Left colon (tissue), 2 donors: ENCODE data around the gene CLK2. TPM values are rescaled to one million over a fixed set of nuclear protein-coding genes. Genes with fewer than 3 reads are reported as not detected.
"Not testable (repeated sequence)": the region's sequence is repeated elsewhere in the genome, so short reads cannot be mapped to it uniquely, and the experiment has no call there.

Experiments
- ATAC-seq: fragments of 200-7000 bp; cut with Tn5 transposase; one replicate; pipeline ENCODE4 v1.9.1; 2020; ENCODE audit warnings: mild to moderate bottlenecking, moderate library complexity
- DNase-seq, 2 donors: peaks; one replicate each; pipeline ENCODE4 v3.0.0-alpha.2; 2020
- intact Hi-C, 2 donors: fragments of 100-400 bp; cut with DNase I in 1 of 2; cut with micrococcal nuclease in 1 of 2; formaldehyde crosslinking; loops; one replicate each; pipeline versions ENCODE4 v1.11.2 to v1.14.0; 2022; cut with DNase I, micrococcal nuclease
- total RNA-seq, 2 donors: library from RNA; stranded (reverse); fragmentation: NEBNext Ultra II Directional; extraction: Animal tissue kit (Norgen Biotek cat#: 25700); gene quantifications; one replicate each; pipeline ENCODE4 v1.2.1, GENCODE V29; 2021
- donor health status: DM: no; HTN: no; CAD: no.
- donor health status: DM: yes; HTN: yes; CAD: no.

CLK2 gene
- total RNA-seq, 2 donors from 2014 or later: 34.3 to 41.0 TPM

- intact Hi-C loops: no loop called here
- peak; percentile 96 for ATAC-seq
- DNase-seq: peak; percentile 99
Measured at GRCh38 chr1:155227261-155228095, 45.8 kb downstream of the CLK2 start.

DNA sequence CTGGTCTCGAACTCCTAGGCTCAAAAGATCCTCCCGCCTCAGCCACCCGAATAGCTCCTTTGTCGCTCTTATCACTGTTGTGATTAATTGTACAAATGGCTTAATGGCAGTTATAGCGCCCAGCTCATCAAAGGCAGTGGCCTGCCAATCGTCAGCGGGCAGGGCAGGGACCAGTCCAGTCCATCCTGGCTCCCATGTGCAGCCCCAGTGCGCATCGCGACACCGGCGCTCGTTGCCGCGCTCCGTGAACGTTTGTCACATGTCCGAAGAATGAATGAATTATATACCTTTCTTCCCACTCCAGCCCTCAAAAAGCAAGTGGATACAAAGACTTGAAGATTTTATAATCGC lies 46.4 kb downstream of the CLK2 start:
- DNase-seq (peak; percentile 60 to 63), ATAC-seq (peak; percentile 57)
- intact Hi-C loops: no loop called here

- intact Hi-C loops: no loop called here
- peak; percentile 60 for ATAC-seq
Measured at GRCh38 chr1:155226188-155226909, 47.0 kb downstream of the CLK2 start.

GRCh38 chr1:155225404-155225759 lies 47.9 kb downstream of the CLK2 start:
- intact Hi-C loops, DNase-seq, ATAC-seq: not testable (repeated sequence)

More at GRCh38 chr1:155226188-155226909, 47.0 kb downstream of the CLK2 start:
- peak; percentile 77 to 90 for DNase-seq

DNA sequence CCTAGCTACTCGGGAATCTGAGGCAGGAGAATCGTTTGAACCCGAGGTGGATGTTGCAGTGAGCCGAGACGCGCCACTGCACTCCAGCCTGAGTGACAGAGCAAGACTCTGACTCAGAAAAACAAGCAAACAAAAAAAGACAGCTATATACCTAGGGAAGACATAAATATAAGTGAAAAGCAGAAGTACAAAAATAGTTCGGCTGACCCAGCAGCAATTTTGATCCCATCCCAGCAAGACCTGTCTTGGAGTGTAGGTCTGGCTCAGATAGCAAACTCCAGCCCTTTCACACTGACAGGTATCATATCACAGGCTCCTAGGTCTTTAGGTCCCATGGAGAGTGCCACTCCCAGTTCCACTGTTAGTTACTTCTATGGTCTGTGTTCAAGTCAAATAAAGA lies 50.3 kb downstream of the CLK2 start:
- DNase-seq (no peak), ATAC-seq (no peak)
- intact Hi-C loops: no loop called here

GRCh38 chr1:155220211-155220965 lies 52.9 kb downstream of the CLK2 start:
- DNase-seq (peak; percentile 57 to 71), ATAC-seq (peak; percentile 85)
- intact Hi-C loops: not testable (repeated sequence)

DNA sequence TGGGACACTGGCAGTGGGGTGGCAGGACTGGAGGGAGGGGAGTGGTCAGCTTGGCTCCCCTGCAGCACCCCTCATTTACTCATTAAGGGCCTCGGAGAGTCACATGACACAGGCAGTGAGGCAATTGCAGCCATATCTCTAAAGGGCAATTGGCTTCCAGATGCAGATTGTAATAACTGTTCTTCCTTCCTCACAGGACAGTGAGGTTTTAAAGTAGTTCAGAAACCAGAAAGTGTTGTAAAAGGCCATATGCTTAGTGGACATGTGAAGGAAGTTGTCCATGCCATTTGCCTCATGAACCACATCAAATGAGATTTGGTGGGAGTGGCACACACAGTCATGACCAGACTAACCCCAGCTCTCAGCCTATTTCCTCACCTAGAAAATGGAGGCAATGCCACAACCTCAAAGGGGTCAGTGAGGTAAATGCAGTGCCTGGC lies 53.7 kb downstream of the CLK2 start:
- ATAC-seq: peak; percentile 65
- intact Hi-C loops: no loop called here
- DNase-seq: no peak

DNA sequence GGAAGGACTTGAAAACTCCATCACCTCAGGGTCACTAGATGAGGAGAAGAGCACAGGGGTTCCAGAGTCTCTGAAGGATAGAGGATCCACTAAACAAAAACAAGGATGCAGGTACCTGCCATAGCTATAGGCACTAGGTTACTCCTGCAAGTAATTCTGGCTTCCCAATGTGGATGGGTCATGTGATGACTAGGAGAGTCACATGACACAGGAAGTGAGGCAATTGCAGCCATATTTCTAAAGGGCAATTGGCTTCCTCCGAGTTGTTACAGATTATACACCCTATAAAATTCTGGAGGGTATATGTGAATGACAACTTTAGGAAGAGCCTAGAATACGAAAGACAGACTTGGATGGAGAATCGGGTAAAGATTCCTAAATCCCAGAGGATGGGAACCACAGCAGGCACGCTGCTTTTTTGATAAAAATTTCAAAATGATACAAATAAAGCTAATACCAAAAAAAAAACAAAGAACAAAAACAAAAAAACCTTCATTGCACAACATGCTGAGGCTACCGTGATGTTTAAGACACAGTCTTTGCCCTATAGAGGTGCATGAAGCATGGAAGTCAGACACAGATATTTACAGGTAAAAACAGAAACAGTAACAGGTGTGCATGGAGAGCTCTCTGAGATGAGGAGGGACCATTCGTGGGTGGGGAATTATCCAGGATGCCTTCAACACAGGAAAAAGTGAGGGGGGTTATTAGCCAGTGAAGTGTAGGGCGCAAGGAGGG lies 54.3 kb downstream of the CLK2 start:
- ATAC-seq: peak; percentile 44
- no peak for DNase-seq
- intact Hi-C loops: no loop called here

GRCh38 chr1:155214702-155215101 lies 58.6 kb downstream of the CLK2 start:
- ATAC-seq, DNase-seq, intact Hi-C loops: not testable (repeated sequence)

Other genes with a start within 250 kb of the CLK2 start
- 1 to 10 TPM; 1.5 to 3.6 TPM for gene DCST2, start 239.7 kb downstream of the CLK2 start, total RNA-seq
- gene DCST1, start 239.7 kb downstream of the CLK2 start, total RNA-seq: under 1 TPM in 1 of 2 donors, not detected in 1; 0.21 TPM
- gene ADAM15, start 222.2 kb downstream of the CLK2 start, total RNA-seq: 100 to 1,000 TPM in 1 of 2 donors, 10 to 100 TPM in 1; 88.9 to 160 TPM
- 10 to 100 TPM; 23.0 to 33.5 TPM for gene EFNA4, start 209.8 kb downstream of the CLK2 start, total RNA-seq
- gene EFNA3, start 194.7 kb downstream of the CLK2 start, total RNA-seq: 10 to 100 TPM in 1 of 2 donors, 1 to 10 TPM in 1; 7.7 to 23.1 TPM
- 100 to 1,000 TPM in 1 of 2 donors, 10 to 100 TPM in 1; 63.0 to 176 TPM for gene EFNA1, start 145.6 kb downstream of the CLK2 start, total RNA-seq
- gene SLC50A1, start 137.7 kb downstream of the CLK2 start, total RNA-seq: 100 to 1,000 TPM in 1 of 2 donors, 10 to 100 TPM in 1; 70.6 to 107 TPM
- 100 to 1,000 TPM in 1 of 2 donors, 10 to 100 TPM in 1; 93.9 to 131 TPM for gene DPM3, start 133.0 kb downstream of the CLK2 start, total RNA-seq
- gene KRTCAP2, start 100.2 kb downstream of the CLK2 start, total RNA-seq: 100 to 1,000 TPM; 143 to 164 TPM
- gene TRIM46, start 99.7 kb downstream of the CLK2 start, total RNA-seq: under 1 TPM; 0.28 to 0.52 TPM
- 10 to 100 TPM; 20.0 to 20.9 TPM for gene THBS3, start 65.6 kb downstream of the CLK2 start, total RNA-seq
- gene MTX1, start 64.8 kb downstream of the CLK2 start, total RNA-seq: 10 to 100 TPM; 36.3 to 46.4 TPM
- gene ENTREP3, start 18.0 kb downstream of the CLK2 start, total RNA-seq: 10 to 100 TPM; 19.9 to 21.7 TPM
- gene SCAMP3, start 11.1 kb downstream of the CLK2 start, total RNA-seq: 10 to 100 TPM; 43.1 to 53.2 TPM
- gene HCN3, start 4.0 kb upstream of the CLK2 start, total RNA-seq: 10 to 100 TPM; 11.2 to 21.5 TPM
- gene PKLR, start 27.9 kb upstream of the CLK2 start, total RNA-seq: 1 to 10 TPM; 1.0 to 1.9 TPM
- gene FDPS, start 35.4 kb upstream of the CLK2 start, total RNA-seq: 100 to 1,000 TPM; 192 to 375 TPM
- 10 to 100 TPM; 73.2 to 78.8 TPM for gene RUSC1, start 47.4 kb upstream of the CLK2 start, total RNA-seq